Trophoblast cell (in vitro differentiated cells and primary cell): ENCODE measurements around the gene EXOC4.

Source experiments
- DNase-seq, 2 donors: peaks; one replicate each; pipeline ENCODE4 v3.0.0-alpha.2; 2016
- H2AFZ ChIP-seq: 2 replicates; pipeline ENCODE4 v1.6.1; 2013; ENCODE audit warnings: low read length, moderate library complexity, mild to moderate bottlenecking; ENCODE audit not compliant: insufficient read depth, poor library complexity
- H2AK5ac ChIP-seq: 2 replicates; pipeline ENCODE4 v1.6.1; 2013; ENCODE audit warnings: mild to moderate bottlenecking, low read length
- H2BK120ac ChIP-seq: 2 replicates; pipeline ENCODE4 v1.6.1; 2013; ENCODE audit warnings: low read length, mild to moderate bottlenecking, moderate library complexity; ENCODE audit not compliant: insufficient read depth, poor library complexity
- H2BK12ac ChIP-seq: 2 replicates; pipeline ENCODE4 v1.6.1; 2013; ENCODE audit warnings: mild to moderate bottlenecking, low read length, moderate library complexity
- H2BK5ac ChIP-seq: 2 replicates; pipeline ENCODE4 v1.6.1; 2013; ENCODE audit warnings: low read length, low read depth, moderate library complexity, mild to moderate bottlenecking; ENCODE audit not compliant: poor library complexity
- H3K14ac ChIP-seq: 2 replicates; pipeline ENCODE4 v1.6.1; 2013; ENCODE audit warnings: mild to moderate bottlenecking, low read length
- H3K18ac ChIP-seq: 2 replicates; pipeline ENCODE4 v1.6.1; 2013; ENCODE audit warnings: mild to moderate bottlenecking, low read length
- H3K23ac ChIP-seq: 2 replicates; pipeline ENCODE4 v1.6.1; 2013; ENCODE audit warnings: low read length
- H3K27ac ChIP-seq: 2 replicates; pipeline ENCODE4 v1.5.1; 2013; ENCODE audit warnings: low read depth, mild to moderate bottlenecking, inconsistent platforms, low read length, moderate library complexity
- H3K27me3 ChIP-seq: 2 replicates; pipeline ENCODE4 v1.6.1; 2013; ENCODE audit warnings: inconsistent platforms, mild to moderate bottlenecking, low read length, moderate library complexity; ENCODE audit not compliant: insufficient read depth
- H3K36me3 ChIP-seq, 2 experiments: 1 replicate in 1 of 2; 2 replicates in 1 of 2; pipeline ENCODE4 v1.6.1; 2013; ENCODE audit warnings: low read length in 2 of 2, mild to moderate bottlenecking in 2 of 2, moderate library complexity in 1 of 2; ENCODE audit not compliant: insufficient read depth in 2 of 2, control insufficient read depth in 1 of 2
- H3K4ac ChIP-seq: 2 replicates; pipeline ENCODE4 v1.6.1; 2013; ENCODE audit warnings: low read depth, mild to moderate bottlenecking, low read length, moderate library complexity
- H3K4me1 ChIP-seq, 2 experiments: 1 replicate in 1 of 2; 2 replicates in 1 of 2; pipeline ENCODE4 v1.6.1; 2013; ENCODE audit warnings: low read length in 2 of 2, mild to moderate bottlenecking in 2 of 2, moderate library complexity in 1 of 2; ENCODE audit not compliant: insufficient read depth in 2 of 2, control insufficient read depth in 1 of 2
- H3K4me2 ChIP-seq: 2 replicates; pipeline ENCODE4 v1.6.1; 2013; ENCODE audit warnings: inconsistent platforms, mild to moderate bottlenecking, low read length, moderate library complexity
- H3K4me3 ChIP-seq: 2 replicates; pipeline ENCODE4 v1.5.1; 2013; ENCODE audit warnings: mild to moderate bottlenecking, low read depth, low read length, inconsistent platforms
- H3K79me1 ChIP-seq: one replicate; pipeline ENCODE4 v1.6.1; 2013; ENCODE audit warnings: low read length
- H3K79me2 ChIP-seq: 2 replicates; pipeline ENCODE4 v1.6.1; 2013; ENCODE audit warnings: low read length, mild to moderate bottlenecking; ENCODE audit not compliant: control insufficient read depth, insufficient read depth, poor library complexity
- H3K9ac ChIP-seq: 2 replicates; pipeline ENCODE4 v1.6.1; 2013; ENCODE audit warnings: mild to moderate bottlenecking, low read length
- H3K9me3 ChIP-seq: 2 replicates; pipeline ENCODE4 v1.6.1; 2013; ENCODE audit warnings: low read depth, mild to moderate bottlenecking, control low read depth, inconsistent platforms, low read length; ENCODE audit not compliant: insufficient read depth
- H4K12ac ChIP-seq: 2 replicates; pipeline ENCODE4 v1.6.1; 2013; ENCODE audit warnings: low read depth, mild to moderate bottlenecking, low read length, moderate library complexity
- H4K8ac ChIP-seq: 2 replicates; pipeline ENCODE4 v1.6.1; 2013; ENCODE audit warnings: low read depth, mild to moderate bottlenecking, low read length, moderate library complexity
- H4K91ac ChIP-seq: one replicate; pipeline ENCODE4 v1.6.1; 2013; ENCODE audit warnings: low read depth, mild to moderate bottlenecking, low read length, moderate library complexity
- WGBS: extraction: QIAGEN DNeasy Blood & Tissue Kit; methylation state at CpG from one replicate; pipeline ENCODE4 v1.1.7; 2013; ENCODE audit warnings: missing lambda C conversion rate; ENCODE audit not compliant: insufficient read length, insufficient coverage; ENCODE audit errors: extremely low coverage; 5-methylcytosine and 5-hydroxymethylcytosine counted together

The EXOC4 gene

DNA sequence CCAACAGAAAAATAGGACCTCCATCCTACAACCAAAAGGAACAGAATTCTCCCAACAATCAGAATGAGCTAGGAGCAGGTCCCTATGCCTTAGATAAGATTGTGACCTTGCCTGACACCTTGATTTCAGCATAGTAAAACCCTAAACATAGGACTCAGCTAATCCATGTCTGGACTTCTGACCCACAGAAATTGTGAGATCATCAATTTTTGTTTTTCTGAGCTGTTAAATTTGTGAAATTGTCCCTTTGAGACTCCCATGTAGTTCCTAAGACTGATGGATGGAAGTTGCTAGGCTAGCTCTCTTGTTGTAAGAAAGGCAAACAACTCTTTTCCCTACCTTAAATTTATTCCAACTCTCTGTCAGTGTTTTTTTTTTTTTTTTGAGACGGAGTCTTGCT lies 244.2 kb downstream of the EXOC4 start:
- Histone ChIP-seq H3K36me3 (no peaks in the 10 kb centered on the region), H2BK120ac (no peak overlapping the region), H3K4me1 (no peaks in the 10 kb centered on the region), H3K27me3 (no peaks in the 10 kb centered on the region), H3K9ac (no peak overlapping the region), H2AK5ac (no peak overlapping the region), H3K79me1 (no peaks in the 10 kb centered on the region), H3K4me2 (no peak overlapping the region), H3K27ac (no peak overlapping the region), H3K79me2 (no peaks in the 10 kb centered on the region), H3K14ac (no peak overlapping the region), H3K9me3 (no peaks in the 10 kb centered on the region), H3K4ac (no peak overlapping the region), H3K18ac (no peak overlapping the region), H4K8ac (no peak overlapping the region), H2AFZ (no peak overlapping the region), H2BK5ac (no peak overlapping the region), H3K4me3 (no peak overlapping the region), H2BK12ac (no peak overlapping the region), H3K23ac (no peak overlapping the region), H4K12ac (no peak overlapping the region), H4K91ac (no peak overlapping the region)
- DNase-seq = no peak
- no CpG with 5 or more reads among the region's 1 CpG for WGBS

DNA sequence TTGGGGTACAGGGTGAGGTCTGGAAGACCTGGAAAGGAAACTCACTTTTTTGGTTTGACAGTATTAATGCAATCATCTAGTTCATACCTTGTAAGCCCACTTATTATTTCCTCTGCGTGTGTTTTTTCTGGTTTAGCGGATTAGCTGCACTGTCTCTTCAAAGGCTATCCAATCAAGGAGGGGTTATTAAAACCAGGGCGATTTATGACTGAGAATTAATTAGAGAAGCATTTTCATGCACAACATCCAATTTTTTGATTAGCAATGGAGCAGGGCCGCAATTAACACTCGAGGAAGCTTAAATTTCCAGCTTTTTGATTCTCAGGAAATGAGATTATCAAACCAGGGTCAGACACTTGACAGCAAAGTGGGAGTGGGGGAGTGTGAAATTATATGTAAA lies 248.9 kb downstream of the EXOC4 start:
- Histone ChIP-seq H2AFZ (no peak overlapping the region), H3K9ac (no peak overlapping the region), H3K18ac (no peak overlapping the region), H3K79me2 (no peaks in the 10 kb centered on the region), H4K12ac (no peak overlapping the region), H3K79me1 (no peaks in the 10 kb centered on the region), H3K4me3 (no peak overlapping the region), H3K4me1 (no peaks in the 10 kb centered on the region), H3K36me3 (no peaks in the 10 kb centered on the region), H3K4ac (no peak overlapping the region), H4K8ac (no peak overlapping the region), H2BK5ac (no peak overlapping the region), H3K27me3 (no peaks in the 10 kb centered on the region), H3K4me2 (no peak overlapping the region), H3K14ac (no peak overlapping the region), H2BK120ac (no peak overlapping the region), H2AK5ac (no peak overlapping the region), H4K91ac (no peak overlapping the region), H3K9me3 (no peaks in the 10 kb centered on the region), H3K27ac (no peak overlapping the region), H2BK12ac (no peak overlapping the region), H3K23ac (no peak overlapping the region)
- no CpG with 5 or more reads among the region's 5 CpGs for WGBS
- DNase-seq = no peak

DNA sequence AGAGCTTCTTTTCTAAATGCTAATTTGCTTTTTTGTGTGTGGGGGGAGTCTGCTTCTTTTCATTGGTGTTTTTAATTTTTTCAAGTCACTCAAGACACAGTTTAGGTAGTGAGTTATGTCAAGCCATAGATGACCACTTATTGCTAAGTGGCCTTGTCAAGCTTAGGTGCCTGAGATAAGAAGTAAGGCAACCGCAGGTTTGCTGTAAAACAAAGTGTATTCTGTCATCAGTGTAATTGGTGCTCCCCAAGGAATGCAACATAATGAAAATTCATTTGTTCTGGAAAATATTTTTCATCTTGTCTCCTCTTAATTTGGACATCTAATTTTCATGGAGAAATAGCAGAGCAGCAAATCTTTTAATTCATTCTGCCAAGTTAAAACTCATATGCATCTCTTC lies 249.6 kb downstream of the EXOC4 start:
- Histone ChIP-seq H2BK120ac (no peak overlapping the region), H3K9ac (no peak overlapping the region), H3K4me2 (no peak overlapping the region), H4K12ac (no peak overlapping the region), H3K18ac (no peak overlapping the region), H3K79me2 (no peaks in the 10 kb centered on the region), H3K4me3 (no peak overlapping the region), H2AK5ac (no peak overlapping the region), H3K14ac (no peak overlapping the region), H3K4ac (no peak overlapping the region), H4K8ac (no peak overlapping the region), H4K91ac (no peak overlapping the region), H2BK5ac (no peak overlapping the region), H3K79me1 (no peaks in the 10 kb centered on the region), H3K36me3 (no peaks in the 10 kb centered on the region), H2AFZ (no peak overlapping the region), H3K27ac (no peak overlapping the region), H3K4me1 (no peaks in the 10 kb centered on the region), H3K23ac (no peak overlapping the region), H2BK12ac (no peak overlapping the region), H3K9me3 (no peaks in the 10 kb centered on the region), H3K27me3 (no peaks in the 10 kb centered on the region)
- no peak for DNase-seq
- no CpG with 5 or more reads among the region's 1 CpG for WGBS

DNA sequence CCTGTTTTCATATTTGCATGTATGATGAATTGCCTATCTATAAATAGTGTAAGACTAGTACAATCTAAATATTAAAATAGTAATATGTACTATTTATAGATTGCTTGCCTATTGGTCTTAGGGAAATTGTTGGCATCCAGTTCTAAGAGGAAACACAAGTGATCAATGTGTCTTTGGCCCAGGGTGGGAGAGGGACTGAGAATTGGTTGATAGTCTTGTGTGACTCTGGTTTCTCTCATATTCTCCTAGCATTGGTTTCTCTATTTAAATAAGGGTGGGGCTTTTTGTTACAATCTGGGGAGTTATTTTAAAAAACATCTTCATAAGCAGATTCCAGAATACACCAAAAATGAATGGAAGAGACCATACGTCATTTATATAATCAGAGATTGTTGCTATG lies 250.1 kb downstream of the EXOC4 start:
- Histone ChIP-seq H3K36me3 (no peaks in the 10 kb centered on the region), H3K79me2 (no peaks in the 10 kb centered on the region), H2BK120ac (no peak overlapping the region), H2AFZ (no peak overlapping the region), H3K4ac (no peak overlapping the region), H3K4me2 (no peak overlapping the region), H4K12ac (no peak overlapping the region), H3K27me3 (no peaks in the 10 kb centered on the region), H2BK5ac (no peak overlapping the region), H2BK12ac (no peak overlapping the region), H3K4me3 (no peak overlapping the region), H3K14ac (no peak overlapping the region), H4K91ac (no peak overlapping the region), H3K18ac (no peak overlapping the region), H3K79me1 (no peaks in the 10 kb centered on the region), H4K8ac (no peak overlapping the region), H3K9ac (no peak overlapping the region), H3K4me1 (no peaks in the 10 kb centered on the region), H3K23ac (no peak overlapping the region), H3K9me3 (no peaks in the 10 kb centered on the region), H3K27ac (no peak overlapping the region), H2AK5ac (no peak overlapping the region)
- WGBS = no CpG with 5 or more reads among the region's 1 CpG
- no peak for DNase-seq
